Heart left ventricle (tissue), 13 donors: ENCODE measurements around the gene GATAD2A.

ENCODE experiments used
- POLR2A ChIP-seq, 2 donors: fragments of 450-650 bp; IDR thresholded peaks; one replicate each; pipeline ENCODE4 v1.6.1; 2017; ENCODE audit warnings: antibody characterized with exemption in 2 of 2, mild to moderate bottlenecking in 2 of 2, moderate library complexity in 2 of 2
- TF ChIP-seq, protein P1 (sequence below), 12 donors: fragments of 200-600 bp; sonication (generic) in 4 of 12; IDR thresholded peaks; one replicate each; pipeline versions ENCODE4 v1.5.0 to v1.8.0; 2018 to 2022; ENCODE audit warnings: antibody characterized with exemption in 12 of 12, mild to moderate bottlenecking in 5 of 12
- donor health status: ischemic (EF 13 %, LVEDD 7.1; RV severe dilation, severe dysfunction).
- donor health status: DM: no; HTN: yes; CAD: no.
- donor health status: DM: no; HTN: no; CAD: no.
- donor health status: ischemic (EF 25% LVEDD 6.9; RV normal size, moderate dysfunction).
- donor health status: ischemic (EF 25% LVEDD 5.7; RV mildly dilated, moderate dysfunction).
- donor health status: ischemic (EF 35%, LVEDD 5.7; RV mildly dilated, moderate dysfunction).
- donor health status: nonischemic (EF 11% LVEDD 7.7; RV severe dilation, severe dysfunction).
- donor health status: DM: yes; HTN: yes; CAD: no.
- donor health status: PGD.
- donor health status: ischemic (EF 29% LVEDD 5.4; RV normal size, mild dysfunction).
- donor health status: nonischemic (EF 23%, LVEDD 6.1; RV moderate dilation, normal function).

DNA sequence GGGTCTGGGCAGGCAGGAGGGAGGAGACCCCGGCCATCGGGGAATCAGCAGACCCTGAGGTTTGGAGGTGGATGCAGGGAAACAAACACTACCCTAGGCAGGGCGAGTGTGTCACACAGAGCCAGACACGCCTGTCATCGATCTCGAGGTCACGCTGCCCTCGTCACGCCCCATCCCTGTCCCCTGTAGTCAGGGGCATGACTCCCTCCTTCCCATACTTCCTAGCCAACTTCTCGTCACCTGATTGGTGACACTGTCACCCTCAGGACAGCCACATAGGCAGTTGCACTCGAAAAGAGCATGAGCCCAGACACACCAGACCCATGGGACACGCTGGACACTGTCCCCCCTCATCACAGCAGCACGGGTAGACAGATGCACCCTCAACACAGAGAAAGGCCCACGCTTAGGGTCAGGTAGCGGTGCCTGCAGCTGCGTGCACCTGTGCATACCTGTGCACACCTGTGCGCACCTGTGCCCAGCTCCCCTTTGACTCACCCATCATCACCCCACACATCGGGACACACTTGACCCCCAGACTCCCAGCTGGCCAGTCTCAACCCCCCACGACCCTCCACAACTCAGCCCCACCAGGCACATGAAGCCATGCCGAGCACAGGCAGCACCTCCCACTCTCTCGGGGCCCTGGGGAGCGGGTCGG, 144.5 kb downstream of the GATAD2A start:
- no peak for TF ChIP-seq POLR2A (IDR thresholded peaks at IDR 0.05)
- TF ChIP-seq, protein P1, sequence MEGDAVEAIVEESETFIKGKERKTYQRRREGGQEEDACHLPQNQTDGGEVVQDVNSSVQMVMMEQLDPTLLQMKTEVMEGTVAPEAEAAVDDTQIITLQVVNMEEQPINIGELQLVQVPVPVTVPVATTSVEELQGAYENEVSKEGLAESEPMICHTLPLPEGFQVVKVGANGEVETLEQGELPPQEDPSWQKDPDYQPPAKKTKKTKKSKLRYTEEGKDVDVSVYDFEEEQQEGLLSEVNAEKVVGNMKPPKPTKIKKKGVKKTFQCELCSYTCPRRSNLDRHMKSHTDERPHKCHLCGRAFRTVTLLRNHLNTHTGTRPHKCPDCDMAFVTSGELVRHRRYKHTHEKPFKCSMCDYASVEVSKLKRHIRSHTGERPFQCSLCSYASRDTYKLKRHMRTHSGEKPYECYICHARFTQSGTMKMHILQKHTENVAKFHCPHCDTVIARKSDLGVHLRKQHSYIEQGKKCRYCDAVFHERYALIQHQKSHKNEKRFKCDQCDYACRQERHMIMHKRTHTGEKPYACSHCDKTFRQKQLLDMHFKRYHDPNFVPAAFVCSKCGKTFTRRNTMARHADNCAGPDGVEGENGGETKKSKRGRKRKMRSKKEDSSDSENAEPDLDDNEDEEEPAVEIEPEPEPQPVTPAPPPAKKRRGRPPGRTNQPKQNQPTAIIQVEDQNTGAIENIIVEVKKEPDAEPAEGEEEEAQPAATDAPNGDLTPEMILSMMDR (IDR thresholded peaks at IDR 0.05), result no peak
